ENCODE measurements around the gene OSTC. TPM values are rescaled to one million over a fixed set of nuclear protein-coding genes. Genes with fewer than 3 reads are reported as not detected.
A peak's percentile ranks its signal among the peaks of the same experiment; 100 is the strongest.

Gene OSTC
- total and polyA plus RNA-seq, 9 of the 15 experiments (the other 6 are each of a cell fraction or from before 2014, with no cell fraction given) = 112 to 966 (median 235) TPM

- TF ChIP-seq ARID3A (IDR thresholded peaks at IDR 0.05; ENCODE audit: borderline replicate concordance, low read depth, low read length) (no peak), TFE3 (CRISPR knock-in tag; IDR thresholded peaks at IDR 0.05) (no peak), ATF6 (CRISPR knock-in tag; IDR thresholded peaks at IDR 0.05) (no peak), ZNF263 (CRISPR knock-in tag; IDR thresholded peaks at IDR 0.05; ENCODE audit: borderline replicate concordance) (no peak; the same call in 1 of the 2 replicates), HDGF (IDR thresholded peaks at IDR 0.05) (no peak), SFPQ (IDR thresholded peaks at IDR 0.05; ENCODE audit: low read depth, low read length) (no peak), SNIP1 (IDR thresholded peaks at IDR 0.05; ENCODE audit: low read depth) (no peak), POLR2G (IDR thresholded peaks at IDR 0.05; ENCODE audit: low read depth, low read length) (peak; percentile 51), SP1 (CRISPR knock-in tag; IDR thresholded peaks at IDR 0.05) (peak; percentile 77), ZNF133 (CRISPR knock-in tag; IDR thresholded peaks at IDR 0.05) (no peak), TCF7 (IDR thresholded peaks at IDR 0.05; ENCODE audit: borderline replicate concordance) (no peak), TFAM (CRISPR knock-in tag; conservative IDR thresholded peaks at IDR 0.05) (no peak), ZNF24 (IDR thresholded peaks at IDR 0.05) (0 out of 2 replicates have a peak, but pooled peaks have one; percentile 9), ZSCAN32 (CRISPR knock-in tag; IDR thresholded peaks at IDR 0.05) (no peak), PML (IDR thresholded peaks at IDR 0.05; ENCODE audit: low read length) (peak; percentile 95), ZNF121 (CRISPR knock-in tag; conservative IDR thresholded peaks at IDR 0.05) (no peak), SPI1 (IDR thresholded peaks at IDR 0.05; ENCODE audit: borderline replicate concordance, low read depth, low read length) (peak; percentile 41; the same call in 1 of the 2 replicates), ZBTB49 (CRISPR knock-in tag; IDR thresholded peaks at IDR 0.05; ENCODE audit: borderline replicate concordance) (no peak)
Measured at GRCh38 chr4:108620101-108620932, 30.1 kb upstream of the OSTC start, which contains the start of gene RPL34 (continued).
